ENCODE measurements around the gene ABL1. TPM values are rescaled to one million over a fixed set of nuclear protein-coding genes. Genes with fewer than 3 reads are reported as not detected.
A peak's percentile ranks its signal among the peaks of the same experiment; 100 is the strongest.
"Not testable (repeated sequence)": the region's sequence is repeated elsewhere in the genome, so short reads cannot be mapped to it uniquely, and the experiment has no call there.

ABL1 gene
- 28.4 TPM for total RNA-seq

GRCh38 chr9:130834371-130835336 is at the start of gene ABL1:
Gene ABL1 (plus strand): TSS chr9:130835254. CDS start chr9:130835447, 193 bp downstream.
- peak; percentile 82 for ATAC-seq

- ATAC-seq, result no peak
Observed at GRCh38 chr9:130785940-130786508, 49.0 kb upstream of the ABL1 start.

- ATAC-seq, result no peak
Observed at GRCh38 chr9:130786526-130786925, 48.5 kb upstream of the ABL1 start.

GRCh38 chr9:130789747-130790672 is 45.0 kb upstream of the ABL1 start:
- ATAC-seq, result no peak

- ATAC-seq, result no peak
Observed at GRCh38 chr9:130791303-130791894, 43.7 kb upstream of the ABL1 start.

- ATAC-seq, result no peak
Observed at GRCh38 chr9:130793589-130793988, 41.5 kb upstream of the ABL1 start.

GRCh38 chr9:130794021-130794420 is 41.0 kb upstream of the ABL1 start:
- ATAC-seq, result not testable (repeated sequence)

GRCh38 chr9:130794423-130794822 is 40.6 kb upstream of the ABL1 start:
- ATAC-seq, result not testable (repeated sequence)

GRCh38 chr9:130794923-130795495 is 40.0 kb upstream of the ABL1 start:
- no peak for ATAC-seq

- ATAC-seq, result not testable (repeated sequence)
Observed at GRCh38 chr9:130803116-130803515, 31.9 kb upstream of the ABL1 start.

- no peak for ATAC-seq
Observed at GRCh38 chr9:130805510-130806326, 29.3 kb upstream of the ABL1 start.

- ATAC-seq, result no peak
Observed at GRCh38 chr9:130806327-130806716, 28.7 kb upstream of the ABL1 start.

- no peak for ATAC-seq
Observed at GRCh38 chr9:130810609-130811136, 24.4 kb upstream of the ABL1 start.

GRCh38 chr9:130815242-130815808 is 19.7 kb upstream of the ABL1 start:
- ATAC-seq, result peak; percentile 42

- no peak for ATAC-seq
Observed at GRCh38 chr9:130817914-130818313, 17.1 kb upstream of the ABL1 start.

GRCh38 chr9:130820135-130820738 is 14.8 kb upstream of the ABL1 start:
- ATAC-seq, result no peak

- no peak for ATAC-seq
Observed at GRCh38 chr9:130823435-130823834, 11.6 kb upstream of the ABL1 start.

GRCh38 chr9:130824079-130824478 is 11.0 kb upstream of the ABL1 start:
- no peak for ATAC-seq

GRCh38 chr9:130824643-130825350 is 10.3 kb upstream of the ABL1 start:
- no peak for ATAC-seq

GRCh38 chr9:130825351-130825651 is 9.8 kb upstream of the ABL1 start:
- no peak for ATAC-seq
